Hepatocyte (in vitro differentiated cells): Measurements from ENCODE around the gene SLC30A1. TPM values are rescaled to one million over a fixed set of nuclear protein-coding genes. Genes with fewer than 3 reads are reported as not detected.

Source experiments
- DNase-seq: peaks from one replicate; pipeline ENCODE4 v3.0.0-alpha.2; 2016; ENCODE audit warnings: low spot score
- H2AFZ ChIP-seq: fragments of 200-600 bp; sonication (generic); 2 replicates; pipeline ENCODE4 v1.6.0; 2016; ENCODE audit warnings: antibody characterized with exemption, mild to moderate bottlenecking
- H3K27ac ChIP-seq: fragments of 200-600 bp; sonication (generic); 2 replicates; pipeline ENCODE4 v1.5.1; 2016; ENCODE audit warnings: mild to moderate bottlenecking
- H3K27me3 ChIP-seq: fragments of 200-600 bp; sonication (generic); 2 replicates; pipeline ENCODE4 v1.6.1; 2016
- H3K36me3 ChIP-seq: fragments of 200-600 bp; sonication (generic); replicated peaks from 2 replicates; pipeline ENCODE4 v1.5.1; 2016; ENCODE audit warnings: low read depth; ENCODE audit not compliant: insufficient read depth
- H3K4me1 ChIP-seq: fragments of 200-600 bp; sonication (generic); 2 replicates; pipeline ENCODE4 v1.5.1; 2016; ENCODE audit warnings: mild to moderate bottlenecking, moderate library complexity; ENCODE audit not compliant: insufficient read depth
- H3K4me2 ChIP-seq: fragments of 200-600 bp; sonication (generic); 2 replicates; pipeline ENCODE4 v1.6.0; 2016
- H3K4me3 ChIP-seq: fragments of 200-600 bp; sonication (generic); 2 replicates; pipeline ENCODE4 v1.5.1; 2016; ENCODE audit warnings: mild to moderate bottlenecking
- H3K79me2 ChIP-seq: fragments of 200-600 bp; sonication (generic); 2 replicates; pipeline ENCODE4 v1.6.0; 2017; ENCODE audit warnings: mild to moderate bottlenecking
- H3K9me2 ChIP-seq: fragments of 200-600 bp; sonication (generic); replicated peaks from 2 replicates; pipeline ENCODE4 v1.6.0; 2017; ENCODE audit warnings: mild to moderate bottlenecking; ENCODE audit not compliant: insufficient read depth
- H3K9me3 ChIP-seq: fragments of 200-600 bp; sonication (generic); 2 replicates; pipeline ENCODE4 v1.5.1; 2016; ENCODE audit warnings: low read depth, mild to moderate bottlenecking
- H4K20me1 ChIP-seq: fragments of 200-600 bp; sonication (generic); 2 replicates; pipeline ENCODE4 v1.6.0; 2016; ENCODE audit warnings: mild to moderate bottlenecking; ENCODE audit not compliant: insufficient read depth, poor library complexity, severe bottlenecking
- CTCF ChIP-seq: fragments of 200-600 bp; sonication (generic); IDR thresholded peaks from 2 replicates; pipeline ENCODE4 v1.5.1; 2016; ENCODE audit warnings: antibody characterized with exemption, mild to moderate bottlenecking; ENCODE audit not compliant: poor library complexity
- EZH2 ChIP-seq: fragments of 200-600 bp; sonication (generic); IDR thresholded peaks from 2 replicates; pipeline ENCODE4 v1.6.1; 2016; ENCODE audit warnings: antibody characterized with exemption, mild to moderate bottlenecking, borderline replicate concordance
- EZH2phosphoT487 ChIP-seq: fragments of 200-600 bp; sonication (generic); IDR thresholded peaks from one replicate; pipeline ENCODE4 v1.6.1; 2018; ENCODE audit warnings: antibody characterized with exemption, mild to moderate bottlenecking, low read depth, moderate library complexity; ENCODE audit not compliant: unreplicated experiment, severe bottlenecking
- WGBS: methylation state at CpG from one replicate; pipeline ENCODE4 v1.1.6; 2016; ENCODE audit warnings: low lambda C conversion rate; ENCODE audit errors: missing lambda C conversion rate; 5-methylcytosine and 5-hydroxymethylcytosine counted together
- polyA plus RNA-seq: library from polyadenylated mRNA; unstranded; fragments of >200 nt; fragmentation: Nextera tagmentation; extraction: Ambion mirVana; gene quantifications from 2 replicates; pipeline ENCODE4 v1.2.1, GENCODE V29; 2016
- total RNA-seq: library from RNA; depleted of rRNA; stranded (reverse); fragments of >200 nt; gene quantifications from 2 replicates; pipeline ENCODE4 v1.2.3, GENCODE V29; 2014

SLC30A1 gene
- total and polyA plus RNA-seq, 2 experiments from 2014 or later: 31.3 to 87.2 TPM

- no peak for DNase-seq
- Histone ChIP-seq H3K27ac (peak overlapping the region; percentile 41), H3K4me2 (no peak overlapping the region), H4K20me1 (no peaks in the 10 kb centered on the region), H3K79me2 (no peaks in the 10 kb centered on the region), H3K36me3 (no peaks in the 10 kb centered on the region), H3K9me2 (no peaks in the 10 kb centered on the region), H3K9me3 (no peaks in the 10 kb centered on the region), H3K27me3 (no peaks in the 10 kb centered on the region), H2AFZ (no peak overlapping the region), H3K4me1 (peaks cover 21% of the 10 kb centered on the region), H3K4me3 (no peak overlapping the region)
- TF ChIP-seq CTCF (no peak), EZH2 (no peak), EZH2phosphoT487 (no peak)
- 42% methylated on average over 7 of the region's 7 CpGs for WGBS
Observed at GRCh38 chr1:211601982-211602670, 23.2 kb upstream of the SLC30A1 start.

GRCh38 chr1:211601159-211601558 is 22.2 kb upstream of the SLC30A1 start:
- Histone ChIP-seq H3K79me2 (no peaks in the 10 kb centered on the region), H3K9me2 (no peaks in the 10 kb centered on the region), H3K4me2 (no peak overlapping the region), H3K9me3 (no peaks in the 10 kb centered on the region), H3K27me3 (no peaks in the 10 kb centered on the region), H2AFZ (no peak overlapping the region), H3K4me1 (peaks cover 21% of the 10 kb centered on the region), H4K20me1 (no peaks in the 10 kb centered on the region), H3K4me3 (no peak overlapping the region), H3K36me3 (no peaks in the 10 kb centered on the region), H3K27ac (no peak overlapping the region)
- DNase-seq: no peak
- no peak for TF ChIP-seq EZH2phosphoT487
- no peak for TF ChIP-seq EZH2
- no peak for TF ChIP-seq CTCF
- 96% methylated on average over 3 of the region's 3 CpGs for WGBS

GRCh38 chr1:211599250-211599649 is 20.3 kb upstream of the SLC30A1 start:
- Histone ChIP-seq H3K4me3 (no peak overlapping the region), H3K9me3 (no peaks in the 10 kb centered on the region), H3K79me2 (no peaks in the 10 kb centered on the region), H2AFZ (no peak overlapping the region), H4K20me1 (no peaks in the 10 kb centered on the region), H3K9me2 (no peaks in the 10 kb centered on the region), H3K27me3 (no peaks in the 10 kb centered on the region), H3K4me2 (no peak overlapping the region), H3K27ac (no peak overlapping the region), H3K36me3 (no peaks in the 10 kb centered on the region), H3K4me1 (peaks cover 15% of the 10 kb centered on the region)
- no peak for TF ChIP-seq CTCF
- no peak for TF ChIP-seq EZH2phosphoT487
- TF ChIP-seq EZH2: no peak
- no peak for DNase-seq

GRCh38 chr1:211598514-211598913 is 19.6 kb upstream of the SLC30A1 start:
- no peak for DNase-seq
- H3K4me2 ChIP-seq: no peak overlapping the region
- 85% methylated on average over 4 of the region's 4 CpGs for WGBS

More at GRCh38 chr1:211598514-211598913, 19.6 kb upstream of the SLC30A1 start:
- Histone ChIP-seq H3K36me3 (no peaks in the 10 kb centered on the region), H3K4me3 (no peak overlapping the region), H3K9me2 (no peaks in the 10 kb centered on the region), H3K4me1 (peaks cover 12% of the 10 kb centered on the region), H3K9me3 (no peaks in the 10 kb centered on the region), H3K27ac (no peak overlapping the region), H3K79me2 (no peaks in the 10 kb centered on the region), H2AFZ (no peak overlapping the region), H3K27me3 (no peaks in the 10 kb centered on the region), H4K20me1 (no peaks in the 10 kb centered on the region)
- TF ChIP-seq EZH2phosphoT487 (no peak), CTCF (no peak), EZH2 (no peak)
